ENCODE data around the gene AQP4.

The AQP4 gene

GRCh38 chr18:26865557-26865956 is at the start of gene AQP4:
TSS of gene AQP4 (minus strand) at chr18:26865707. CDS start at chr18:26865689, 18 bp downstream.
- FAIRE-seq = no peak
- no peak for TF ChIP-seq CTCF (IDR thresholded peaks at IDR 0.05; ENCODE audit: insufficient read depth, missing control alignments)
- DNase-seq (ENCODE audit: insufficient read length, low spot score) = no peak

GRCh38 chr18:26911840-26912239 is 46.3 kb upstream of the AQP4 start:
- no peak for TF ChIP-seq CTCF (IDR thresholded peaks at IDR 0.05; ENCODE audit: insufficient read depth, missing control alignments)
- no peak for FAIRE-seq

GRCh38 chr18:26909599-26910290 is 44.2 kb upstream of the AQP4 start:
- no peak for FAIRE-seq
- no peak for DNase-seq (ENCODE audit: insufficient read length, low spot score)
- no peak for TF ChIP-seq CTCF (IDR thresholded peaks at IDR 0.05; ENCODE audit: insufficient read depth, missing control alignments)

More at GRCh38 chr18:26911840-26912239, 46.3 kb upstream of the AQP4 start:
- DNase-seq (ENCODE audit: insufficient read length, low spot score) = no peak

- FAIRE-seq = no peak
- no peak for TF ChIP-seq CTCF (IDR thresholded peaks at IDR 0.05; ENCODE audit: insufficient read depth, missing control alignments)
- no peak for DNase-seq (ENCODE audit: insufficient read length, low spot score)
Measured at GRCh38 chr18:26908906-26909305, 43.4 kb upstream of the AQP4 start.

GRCh38 chr18:26902291-26902690 is 36.8 kb upstream of the AQP4 start:
- FAIRE-seq = no peak
- no peak for TF ChIP-seq CTCF (IDR thresholded peaks at IDR 0.05; ENCODE audit: insufficient read depth, missing control alignments)

GRCh38 chr18:26901020-26901419 is 35.5 kb upstream of the AQP4 start:
- no peak for DNase-seq (ENCODE audit: insufficient read length, low spot score)
- TF ChIP-seq CTCF (IDR thresholded peaks at IDR 0.05; ENCODE audit: insufficient read depth, missing control alignments) = no peak
- FAIRE-seq = no peak

More at GRCh38 chr18:26902291-26902690, 36.8 kb upstream of the AQP4 start:
- no peak for DNase-seq (ENCODE audit: insufficient read length, low spot score)

- TF ChIP-seq CTCF (IDR thresholded peaks at IDR 0.05; ENCODE audit: insufficient read depth, missing control alignments) = no peak
- FAIRE-seq = peak; percentile 56
- DNase-seq (ENCODE audit: insufficient read length, low spot score) = no peak
Measured at GRCh38 chr18:26894426-26894825, 28.9 kb upstream of the AQP4 start.
